Heart left ventricle (tissue), 16 donors: Measurements from ENCODE around the gene WWOX. TPM values are rescaled to one million over a fixed set of nuclear protein-coding genes. Genes with fewer than 3 reads are reported as not detected.

Source experiments
- ATAC-seq, 4 donors: fragments of 200-7000 bp; cut with Tn5 transposase; one replicate each; pipeline ENCODE4 v1.9.1; 2020 to 2022; ENCODE audit warnings: moderate library complexity in 4 of 4, mild to moderate bottlenecking in 3 of 4, moderate number of reproducible peaks in 1 of 4
- DNase-seq, 5 donors: peaks; one replicate each; pipeline ENCODE4 v3.0.0-alpha.2; 2020
- H3K27ac ChIP-seq, 12 donors: fragments of 200-600 bp; sonication (generic) in 4 of 12; one replicate each; pipeline versions ENCODE4 v1.5.0 to v1.8.0; 2016 to 2022; ENCODE audit warnings: mild to moderate bottlenecking in 2 of 12
- H3K27me3 ChIP-seq, 9 donors: fragments of 200-600 bp; sonication (generic) in 2 of 9; one replicate each; pipeline versions ENCODE4 v1.5.1 to v1.8.0; 2016 to 2022; ENCODE audit warnings: mild to moderate bottlenecking in 3 of 9
- H3K36me3 ChIP-seq, 9 donors: fragments of 200-600 bp; sonication (generic) in 2 of 9; one replicate each; pipeline versions ENCODE4 v1.5.0 to v1.8.0; 2018 to 2022; ENCODE audit warnings: mild to moderate bottlenecking in 2 of 9
- H3K4me1 ChIP-seq, 12 donors: fragments of 200-600 bp; sonication (generic) in 4 of 12; one replicate each; pipeline versions ENCODE4 v1.5.0 to v1.8.0; 2016 to 2022; ENCODE audit warnings: mild to moderate bottlenecking in 3 of 12
- H3K4me3 ChIP-seq, 12 donors: fragments of 200-600 bp; sonication (generic) in 4 of 12; one replicate each; pipeline versions ENCODE4 v1.5.0 to v1.8.0; 2017 to 2022; ENCODE audit warnings: mild to moderate bottlenecking in 9 of 12, moderate library complexity in 4 of 12
- H3K9me3 ChIP-seq, 12 donors: fragments of 200-600 bp; sonication (generic) in 4 of 12; one replicate each; pipeline versions ENCODE4 v1.5.0 to v1.8.0; 2016 to 2022; ENCODE audit warnings: mild to moderate bottlenecking in 1 of 12
- CTCF ChIP-seq, 12 donors: fragments of 200-600 bp; sonication (generic) in 4 of 12; IDR thresholded peaks; one replicate each; pipeline versions ENCODE4 v1.5.0 to v1.8.0; 2018 to 2022; ENCODE audit warnings: antibody characterized with exemption in 12 of 12, mild to moderate bottlenecking in 5 of 12
- POLR2A ChIP-seq, 2 donors: fragments of 450-650 bp; IDR thresholded peaks; one replicate each; pipeline ENCODE4 v1.6.1; 2017; ENCODE audit warnings: antibody characterized with exemption in 2 of 2, mild to moderate bottlenecking in 2 of 2, moderate library complexity in 2 of 2
- WGBS, 4 donors: extraction: QIAGEN DNeasy Blood & Tissue Kit in 2 of 4; methylation state at CpG; one replicate each; pipeline versions ENCODE4 v1.1.5 to v1.1.7; 2013 to 2018; 5-methylcytosine and 5-hydroxymethylcytosine counted together
- intact Hi-C, 10 donors: fragments of 100-400 bp; cut with DNase I; formaldehyde crosslinking; loops; one replicate each; pipeline versions ENCODE4 v1.11.1 to v1.14.2; 2022
- polyA plus RNA-seq, 2 donors: library from polyadenylated mRNA; stranded (reverse); fragments of 200-250 nt; gene quantifications; one replicate each; pipeline ENCODE4 v1.2.3, GENCODE V29; 2013
- total RNA-seq, 9 donors: library from RNA; depleted of rRNA in 2 of 9; stranded (reverse); fragments of >200 nt in 2 of 9; fragmentation: NEBNext Ultra II Directional in 3 of 9; extraction: Animal tissue kit (Norgen Biotek cat#: 25700) in 3 of 9; gene quantifications; one replicate each; pipeline versions ENCODE4 v1.1.0 to v1.2.4, GENCODE V29; 2016 to 2023
- donor health status: ischemic (EF 13 %, LVEDD 7.1; RV severe dilation, severe dysfunction).
- donor health status: healthy with polysubstance abuse.
- donor health status: DM: no; HTN: yes; CAD: no.
- donor health status: DM: no; HTN: no; CAD: no.
- donor health status: ischemic (EF 25% LVEDD 6.9; RV normal size, moderate dysfunction).
- donor health status: ischemic (EF 25% LVEDD 5.7; RV mildly dilated, moderate dysfunction).
- donor health status: healthy.
- donor health status: DM: yes; HTN: yes; CAD: no.
- donor health status: ischemic (EF 35%, LVEDD 5.7; RV mildly dilated, moderate dysfunction).
- donor health status: nonischemic (EF 11% LVEDD 7.7; RV severe dilation, severe dysfunction).
- donor health status: DM: yes; HTN: yes; CAD: no.
- donor health status: PGD.
- donor health status: ischemic (EF 29% LVEDD 5.4; RV normal size, mild dysfunction).
- donor health status: nonischemic (EF 23%, LVEDD 6.1; RV moderate dilation, normal function).

WWOX gene
- total and polyA plus RNA-seq, 11 donors = 4.3 to 18.3 (median 9.1) TPM

- Histone ChIP-seq H3K4me3 (no peak overlapping the region), H3K27me3 (peaks cover 0 to 16% (median 0%) of the 10 kb centered on the region in 9 donors), H3K9me3 (no peaks in the 10 kb centered on the region), H3K36me3 (no peaks in the 10 kb centered on the region), H3K27ac (no peak overlapping the region), H3K4me1 (no peaks in the 10 kb centered on the region)
- ATAC-seq (no peak), DNase-seq (no peak)
- TF ChIP-seq CTCF (IDR thresholded peaks at IDR 0.05) (no peak), POLR2A (IDR thresholded peaks at IDR 0.05) (no peak)
- intact Hi-C loops = loop anchor here in 1 of 10 donors (10.0 kb wide), 1 partner anchor 57 kb away; no protein-coding TSS in a partner anchor
- 11 to 19% (median 17%) methylated on average over 5 of the region's 5 CpGs for WGBS, 4 donors
These were observed 27.2 kb upstream of the WWOX start for GRCh38 chr16:78072275-78072674.

GRCh38 chr16:78075800-78076199 lies 23.7 kb upstream of the WWOX start:
- intact Hi-C loops = loop anchor here in 1 of 10 donors (10.0 kb wide), 1 partner anchor 61 kb away; no protein-coding TSS in a partner anchor
- no peak overlapping the region for H3K4me3 ChIP-seq
- H3K36me3 ChIP-seq = no peaks in the 10 kb centered on the region
- no peaks in the 10 kb centered on the region for H3K9me3 ChIP-seq
- H3K4me1 ChIP-seq = no peaks in the 10 kb centered on the region
- peaks cover 0 to 12% (median 0%) of the 10 kb centered on the region in 9 donors for H3K27me3 ChIP-seq
- no peak overlapping the region for H3K27ac ChIP-seq
- DNase-seq (no peak), ATAC-seq (no peak)
- WGBS, 4 donors = 63 to 81% (median 78%) methylated on average over 3 of the region's 3 CpGs
- TF ChIP-seq POLR2A (IDR thresholded peaks at IDR 0.05) (no peak), CTCF (IDR thresholded peaks at IDR 0.05) (no peak)

GRCh38 chr16:78081341-78081740 lies 18.1 kb upstream of the WWOX start:
- TF ChIP-seq CTCF (IDR thresholded peaks at IDR 0.05) (no peak), POLR2A (IDR thresholded peaks at IDR 0.05) (no peak)
- Histone ChIP-seq H3K27me3 (peaks cover 0 to 8% (median 0%) of the 10 kb centered on the region in 9 donors), H3K27ac (no peak overlapping the region), H3K9me3 (no peaks in the 10 kb centered on the region), H3K36me3 (no peaks in the 10 kb centered on the region), H3K4me3 (no peak overlapping the region), H3K4me1 (no peaks in the 10 kb centered on the region)
- intact Hi-C loops = no loop called here
- 73 to 86% (median 82%) methylated on average over 3 to 4 of the region's 4 CpGs for WGBS, 4 donors
- ATAC-seq (no peak), DNase-seq (no peak)

GRCh38 chr16:78091419-78091818 lies 8.0 kb upstream of the WWOX start:
- Histone ChIP-seq H3K27me3 (peaks cover 0 to 32% (median 0%) of the 10 kb centered on the region in 9 donors), H3K4me1 (no peaks in the 10 kb centered on the region), H3K36me3 (no peaks in the 10 kb centered on the region), H3K27ac (no peak overlapping the region), H3K4me3 (no peak overlapping the region), H3K9me3 (no peaks in the 10 kb centered on the region)
- no peak for ATAC-seq
- WGBS, 4 donors = 25 to 43% (median 37%) methylated on average over 1 of the region's 1 CpG
- no peak for TF ChIP-seq POLR2A (IDR thresholded peaks at IDR 0.05)
- no peak for TF ChIP-seq CTCF (IDR thresholded peaks at IDR 0.05)
- DNase-seq = no peak
- intact Hi-C loops = loop anchor here in 4 of 10 donors (10.0 kb wide), 3 partner anchors 87 to 857 kb away; no protein-coding TSS in a partner anchor
